GM19397 (cell line): ENCODE measurements around the gene PTPN22.
A peak's percentile ranks its signal among the peaks of the same experiment; 100 is the strongest.

Source experiments
- ATAC-seq: cut with Tn5 transposase; IDR thresholded peaks from one replicate; pipeline ENCODE4 v1.9.1; 2021; ENCODE audit warnings: mild to moderate bottlenecking, moderate library complexity; ENCODE audit not compliant: unreplicated experiment

PTPN22 gene

GRCh38 chr1:113871597-113872113 is at the start of gene PTPN22:
Gene PTPN22, minus strand, starts transcription at chr1:113871712.
- peak; percentile 89 for ATAC-seq

GRCh38 chr1:113918243-113918642 is 46.7 kb upstream of the PTPN22 start:
- no peak for ATAC-seq

GRCh38 chr1:113917400-113918082 is 46.0 kb upstream of the PTPN22 start:
- ATAC-seq, result no peak

GRCh38 chr1:113916974-113917373 is 45.5 kb upstream of the PTPN22 start:
- ATAC-seq, result no peak

- ATAC-seq, result no peak
These were observed 42.6 kb upstream of the PTPN22 start for GRCh38 chr1:113913887-113914664.

- no peak for ATAC-seq
These were observed 41.8 kb upstream of the PTPN22 start for GRCh38 chr1:113913312-113913668.

- ATAC-seq, result no peak
These were observed 41.2 kb upstream of the PTPN22 start for GRCh38 chr1:113912594-113913311.

GRCh38 chr1:113905435-113905861 is 33.9 kb upstream of the PTPN22 start:
- ATAC-seq, result peak; percentile 3

GRCh38 chr1:113904674-113905434 is 33.3 kb upstream of the PTPN22 start, which contains the start of the genes AP4B1 and DCLRE1B:
Gene AP4B1, minus strand, starts transcription at chr1:113904799. Its CDS starts 82 bp downstream, at chr1:113904717.
Gene DCLRE1B, plus strand, starts transcription at chr1:113905326. Its CDS starts 261 bp downstream, at chr1:113905587.
- peak; percentile 89 for ATAC-seq

- ATAC-seq, result peak; percentile 29
These were observed 32.8 kb upstream of the PTPN22 start for GRCh38 chr1:113904293-113904673.

- no peak for ATAC-seq
These were observed 32.2 kb upstream of the PTPN22 start for GRCh38 chr1:113903501-113904292.

GRCh38 chr1:113901191-113901590 is 29.7 kb upstream of the PTPN22 start:
- no peak for ATAC-seq

GRCh38 chr1:113899111-113899510 is 27.6 kb upstream of the PTPN22 start:
- no peak for ATAC-seq

GRCh38 chr1:113898241-113898814 is 26.8 kb upstream of the PTPN22 start:
- no peak for ATAC-seq

- ATAC-seq, result no peak
These were observed 24.4 kb upstream of the PTPN22 start for GRCh38 chr1:113895961-113896360.

- no peak for ATAC-seq
These were observed 23.6 kb upstream of the PTPN22 start for GRCh38 chr1:113895098-113895497.

- ATAC-seq, result no peak
These were observed 21.8 kb upstream of the PTPN22 start for GRCh38 chr1:113893267-113893666.

GRCh38 chr1:113891631-113892220 is 20.2 kb upstream of the PTPN22 start:
- ATAC-seq, result no peak

GRCh38 chr1:113890816-113891215 is 19.3 kb upstream of the PTPN22 start:
- ATAC-seq, result no peak
